HEK293 (cell line): Measurements from ENCODE around the gene CTBP2.

Experiments used
- CTCF ChIA-PET: fragments of 350-600 bp; formaldehyde crosslinking; extraction: SDS; loops from one replicate; lab custom pipeline; 2021; ENCODE audit warnings: antibody characterized with exemption; lab: Yijun Ruan, JAX
- POLR2A ChIA-PET: fragments of 300-600 bp; formaldehyde crosslinking; extraction: SDS; loops from one replicate; lab custom pipeline; 2020; ENCODE audit warnings: antibody characterized with exemption, inconsistent platforms; lab: Yijun Ruan, JAX
- H3K27ac ChIP-seq: fragments of 200-500 bp; sonication (Bioruptor generic); 2 replicates; pipeline ENCODE4 v1.5.1; 2014; ENCODE audit warnings: low read depth, low read length, control low read depth, inconsistent platforms; ENCODE audit errors: extremely low read depth
- H3K36me3 ChIP-seq, 2 experiments: fragments of 200-500 bp in 1 of 2; sonication (Bioruptor generic) in 1 of 2; 1 replicate in 1 of 2; 2 replicates in 1 of 2; pipeline ENCODE4 v1.5.1; 2014 to 2017; ENCODE audit warnings: inconsistent platforms in 2 of 2, low read length in 2 of 2; ENCODE audit not compliant: control insufficient read depth in 2 of 2, insufficient read depth in 1 of 2
- H3K4me1 ChIP-seq: fragments of 200-500 bp; sonication (Bioruptor generic); 2 replicates; pipeline ENCODE4 v1.5.1; 2014; ENCODE audit warnings: mild to moderate bottlenecking, low read length, inconsistent platforms; ENCODE audit not compliant: control insufficient read depth, insufficient read depth
- H3K4me3 ChIP-seq: 2 replicates; pipeline ENCODE4 v1.5.1; 2011; ENCODE audit warnings: low read depth, mild to moderate bottlenecking, control low read depth, low read length, moderate library complexity
- H3K9me3 ChIP-seq: fragments of 200-500 bp; sonication (Bioruptor generic); 2 replicates; pipeline ENCODE4 v1.5.1; 2014; ENCODE audit warnings: low read depth, low read length, inconsistent platforms; ENCODE audit not compliant: control insufficient read depth, insufficient read depth
- GLIS1 ChIP-seq: fragments of 450-650 bp; formaldehyde crosslinking; IDR thresholded peaks from 2 replicates; pipeline ENCODE4 v1.5.1; 2016; ENCODE audit warnings: missing biosample characterization, missing genetic modification characterization
- KLF1 ChIP-seq: fragments of 450-650 bp; formaldehyde crosslinking; IDR thresholded peaks from 2 replicates; pipeline ENCODE4 v1.5.1; 2016; ENCODE audit warnings: missing biosample characterization, missing genetic modification characterization
- OSR2 ChIP-seq: fragments of 450-650 bp; formaldehyde crosslinking; IDR thresholded peaks from 2 replicates; pipeline ENCODE4 v1.5.1; 2016; ENCODE audit warnings: missing biosample characterization, missing genetic modification characterization
- RBAK ChIP-seq: fragments of 450-650 bp; formaldehyde crosslinking; IDR thresholded peaks from 2 replicates; pipeline ENCODE4 v1.5.1; 2016; ENCODE audit warnings: missing biosample characterization, missing genetic modification characterization
- TCF7L2 ChIP-seq: IDR thresholded peaks from 2 replicates; pipeline ENCODE4 v1.6.1; 2011; ENCODE audit warnings: low read depth, mild to moderate bottlenecking, inconsistent platforms, low read length, moderate library complexity, borderline replicate concordance
- ZBTB1 ChIP-seq: fragments of 450-650 bp; formaldehyde crosslinking; IDR thresholded peaks from 2 replicates; pipeline ENCODE4 v1.5.1; 2016; ENCODE audit warnings: missing biosample characterization, missing genetic modification characterization
- ZBTB48 ChIP-seq: fragments of 450-650 bp; formaldehyde crosslinking; IDR thresholded peaks from 2 replicates; pipeline ENCODE4 v1.5.1; 2016; ENCODE audit warnings: missing biosample characterization, missing genetic modification characterization
- ZFP41 ChIP-seq: fragments of 450-650 bp; formaldehyde crosslinking; IDR thresholded peaks from 2 replicates; pipeline ENCODE4 v1.5.1; 2016; ENCODE audit warnings: missing biosample characterization, missing genetic modification characterization, borderline replicate concordance
- ZNF114 ChIP-seq: fragments of 450-650 bp; formaldehyde crosslinking; IDR thresholded peaks from 2 replicates; pipeline ENCODE4 v1.5.0; 2017; ENCODE audit warnings: missing biosample characterization, missing genetic modification characterization
- ZNF2 ChIP-seq: fragments of 450-650 bp; formaldehyde crosslinking; IDR thresholded peaks from 2 replicates; pipeline ENCODE4 v1.5.1; 2016; ENCODE audit warnings: missing biosample characterization, missing genetic modification characterization
- ZNF266 ChIP-seq: fragments of 450-650 bp; formaldehyde crosslinking; IDR thresholded peaks from 2 replicates; pipeline ENCODE4 v1.5.1; 2016; ENCODE audit warnings: missing biosample characterization, missing genetic modification characterization, low read depth
- ZNF354C ChIP-seq: fragments of 450-650 bp; formaldehyde crosslinking; IDR thresholded peaks from 2 replicates; pipeline ENCODE4 v1.5.1; 2016; ENCODE audit warnings: missing biosample characterization, missing genetic modification characterization, low read depth, borderline replicate concordance
- ZNF529 ChIP-seq: fragments of 450-650 bp; formaldehyde crosslinking; IDR thresholded peaks from 2 replicates; pipeline ENCODE4 v1.5.1; 2017; ENCODE audit warnings: missing genetic modification characterization, missing biosample characterization; ENCODE audit not compliant: insufficient replicate concordance
- ZNF548 ChIP-seq: fragments of 450-650 bp; formaldehyde crosslinking; IDR thresholded peaks from 2 replicates; pipeline ENCODE4 v1.5.1; 2016; ENCODE audit warnings: missing biosample characterization, missing genetic modification characterization
- ZNF549 ChIP-seq: fragments of 450-650 bp; IDR thresholded peaks from 2 replicates; pipeline ENCODE4 v1.5.1; 2018; ENCODE audit warnings: missing biosample characterization, missing genetic modification characterization, mild to moderate bottlenecking, inconsistent platforms, moderate library complexity
- ZNF571 ChIP-seq: fragments of 450-650 bp; formaldehyde crosslinking; IDR thresholded peaks from 2 replicates; pipeline ENCODE4 v1.5.0; 2017; ENCODE audit warnings: missing biosample characterization, missing genetic modification characterization
- ZNF585B ChIP-seq: fragments of 450-650 bp; formaldehyde crosslinking; IDR thresholded peaks from 2 replicates; pipeline ENCODE4 v1.5.1; 2016; ENCODE audit warnings: missing biosample characterization, missing genetic modification characterization
- ZNF621 ChIP-seq: fragments of 450-650 bp; formaldehyde crosslinking; IDR thresholded peaks from 2 replicates; pipeline ENCODE4 v1.5.1; 2017; ENCODE audit warnings: missing biosample characterization, missing genetic modification characterization
- ZNF76 ChIP-seq: fragments of 450-650 bp; formaldehyde crosslinking; IDR thresholded peaks from 2 replicates; pipeline ENCODE4; 2016; ENCODE audit warnings: low read depth, missing biosample characterization, missing genetic modification characterization, borderline replicate concordance
- ZNF830 ChIP-seq: fragments of 450-650 bp; IDR thresholded peaks from 2 replicates; pipeline ENCODE4 v1.5.0; 2018; ENCODE audit warnings: missing biosample characterization, missing genetic modification characterization, low read depth, mild to moderate bottlenecking, moderate library complexity
- ZSCAN30 ChIP-seq: fragments of 450-650 bp; IDR thresholded peaks from 2 replicates; pipeline ENCODE4 v1.5.1; 2018; ENCODE audit warnings: missing biosample characterization, mild to moderate bottlenecking, missing genetic modification characterization, moderate library complexity
- TF ChIP-seq, protein P1 (sequence below): fragments of 450-650 bp; IDR thresholded peaks from 2 replicates; pipeline ENCODE4 v1.5.1; 2018; ENCODE audit warnings: missing biosample characterization, missing genetic modification characterization
- TF ChIP-seq, protein P2 (sequence below): fragments of 450-650 bp; formaldehyde crosslinking; IDR thresholded peaks from 2 replicates; pipeline ENCODE4 v1.5.0; 2017; ENCODE audit warnings: missing biosample characterization, missing genetic modification characterization, borderline replicate concordance
- TF ChIP-seq, protein P3 (sequence below): fragments of 450-650 bp; formaldehyde crosslinking; IDR thresholded peaks from 2 replicates; pipeline ENCODE4 v1.5.1; 2017; ENCODE audit warnings: missing biosample characterization, missing genetic modification characterization
- TF ChIP-seq, protein P4 (sequence below): fragments of 450-650 bp; formaldehyde crosslinking; IDR thresholded peaks from 2 replicates; pipeline ENCODE4 v1.5.1; 2016; ENCODE audit warnings: missing biosample characterization, missing genetic modification characterization
- TF ChIP-seq, protein P5 (sequence below): fragments of 450-650 bp; formaldehyde crosslinking; IDR thresholded peaks from 2 replicates; pipeline ENCODE4 v1.5.1; 2017; ENCODE audit warnings: missing biosample characterization, missing genetic modification characterization

Gene CTBP2

DNA sequence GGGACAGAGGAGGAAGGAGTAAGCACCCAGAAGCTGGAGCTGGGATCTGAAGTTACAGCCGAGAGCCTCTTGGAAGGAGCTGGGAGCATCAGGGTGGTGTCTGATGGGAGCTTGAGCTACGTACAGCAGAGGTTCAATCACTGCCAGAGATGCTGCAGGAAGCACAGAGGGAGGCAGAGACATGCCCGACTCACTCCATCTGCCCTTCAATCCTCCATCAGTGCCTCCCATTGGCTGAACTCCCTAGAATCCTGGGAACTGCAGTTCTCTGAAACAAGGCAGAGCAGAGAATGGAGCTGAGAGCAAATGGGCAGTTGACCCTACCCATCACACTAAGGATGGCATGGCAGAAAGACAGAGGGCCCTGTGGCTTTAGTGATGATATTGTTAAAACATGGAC lies 40.0 kb upstream of the CTBP2 start (continued):
- TF ChIP-seq, protein P1, sequence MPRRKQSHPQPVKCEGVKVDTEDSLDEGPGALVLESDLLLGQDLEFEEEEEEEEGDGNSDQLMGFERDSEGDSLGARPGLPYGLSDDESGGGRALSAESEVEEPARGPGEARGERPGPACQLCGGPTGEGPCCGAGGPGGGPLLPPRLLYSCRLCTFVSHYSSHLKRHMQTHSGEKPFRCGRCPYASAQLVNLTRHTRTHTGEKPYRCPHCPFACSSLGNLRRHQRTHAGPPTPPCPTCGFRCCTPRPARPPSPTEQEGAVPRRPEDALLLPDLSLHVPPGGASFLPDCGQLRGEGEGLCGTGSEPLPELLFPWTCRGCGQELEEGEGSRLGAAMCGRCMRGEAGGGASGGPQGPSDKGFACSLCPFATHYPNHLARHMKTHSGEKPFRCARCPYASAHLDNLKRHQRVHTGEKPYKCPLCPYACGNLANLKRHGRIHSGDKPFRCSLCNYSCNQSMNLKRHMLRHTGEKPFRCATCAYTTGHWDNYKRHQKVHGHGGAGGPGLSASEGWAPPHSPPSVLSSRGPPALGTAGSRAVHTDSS (tag by site-specific recombination), result no peak
- no peak for TF ChIP-seq ZNF548 (tag by site-specific recombination)
- TF ChIP-seq ZSCAN30 (tag by site-specific recombination), result no peak
- TF ChIP-seq KLF1 (tag by site-specific recombination), result no peak
- no peak for TF ChIP-seq ZFP41 (tag by site-specific recombination)
- TF ChIP-seq, protein P2, sequence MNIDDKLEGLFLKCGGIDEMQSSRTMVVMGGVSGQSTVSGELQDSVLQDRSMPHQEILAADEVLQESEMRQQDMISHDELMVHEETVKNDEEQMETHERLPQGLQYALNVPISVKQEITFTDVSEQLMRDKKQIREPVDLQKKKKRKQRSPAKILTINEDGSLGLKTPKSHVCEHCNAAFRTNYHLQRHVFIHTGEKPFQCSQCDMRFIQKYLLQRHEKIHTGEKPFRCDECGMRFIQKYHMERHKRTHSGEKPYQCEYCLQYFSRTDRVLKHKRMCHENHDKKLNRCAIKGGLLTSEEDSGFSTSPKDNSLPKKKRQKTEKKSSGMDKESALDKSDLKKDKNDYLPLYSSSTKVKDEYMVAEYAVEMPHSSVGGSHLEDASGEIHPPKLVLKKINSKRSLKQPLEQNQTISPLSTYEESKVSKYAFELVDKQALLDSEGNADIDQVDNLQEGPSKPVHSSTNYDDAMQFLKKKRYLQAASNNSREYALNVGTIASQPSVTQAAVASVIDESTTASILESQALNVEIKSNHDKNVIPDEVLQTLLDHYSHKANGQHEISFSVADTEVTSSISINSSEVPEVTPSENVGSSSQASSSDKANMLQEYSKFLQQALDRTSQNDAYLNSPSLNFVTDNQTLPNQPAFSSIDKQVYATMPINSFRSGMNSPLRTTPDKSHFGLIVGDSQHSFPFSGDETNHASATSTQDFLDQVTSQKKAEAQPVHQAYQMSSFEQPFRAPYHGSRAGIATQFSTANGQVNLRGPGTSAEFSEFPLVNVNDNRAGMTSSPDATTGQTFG (tag by site-specific recombination), result no peak
- TF ChIP-seq ZNF549, result no peak

DNA sequence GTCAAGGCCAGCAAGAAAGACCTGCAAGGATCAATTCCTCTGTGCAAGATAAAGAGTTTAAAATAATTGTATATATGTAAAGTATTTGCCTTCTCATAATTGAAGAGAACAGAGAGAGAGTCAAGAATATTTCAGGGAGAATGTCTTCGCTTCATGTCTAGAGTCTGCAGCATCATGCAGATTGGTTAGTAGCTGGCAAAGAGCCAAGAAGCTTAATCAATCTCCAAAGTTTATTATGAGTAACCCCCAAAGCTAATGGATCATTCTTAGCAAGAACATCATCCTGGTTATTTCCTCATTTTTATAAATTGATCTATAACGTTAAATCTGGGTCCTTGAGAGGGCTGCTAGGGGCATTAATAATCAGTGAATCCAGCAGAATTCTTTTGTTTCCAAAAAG lies 38.9 kb upstream of the CTBP2 start:
- CTCF ChIA-PET, result no interaction called here
- H3K4me1 ChIP-seq, result no peaks in the 10 kb centered on the region
- no peak overlapping the region for H3K4me3 ChIP-seq
- TF ChIP-seq, protein P3, sequence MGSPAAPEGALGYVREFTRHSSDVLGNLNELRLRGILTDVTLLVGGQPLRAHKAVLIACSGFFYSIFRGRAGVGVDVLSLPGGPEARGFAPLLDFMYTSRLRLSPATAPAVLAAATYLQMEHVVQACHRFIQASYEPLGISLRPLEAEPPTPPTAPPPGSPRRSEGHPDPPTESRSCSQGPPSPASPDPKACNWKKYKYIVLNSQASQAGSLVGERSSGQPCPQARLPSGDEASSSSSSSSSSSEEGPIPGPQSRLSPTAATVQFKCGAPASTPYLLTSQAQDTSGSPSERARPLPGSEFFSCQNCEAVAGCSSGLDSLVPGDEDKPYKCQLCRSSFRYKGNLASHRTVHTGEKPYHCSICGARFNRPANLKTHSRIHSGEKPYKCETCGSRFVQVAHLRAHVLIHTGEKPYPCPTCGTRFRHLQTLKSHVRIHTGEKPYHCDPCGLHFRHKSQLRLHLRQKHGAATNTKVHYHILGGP, result no peak
- TF ChIP-seq ZNF354C (tag by site-specific recombination) (no peak), RBAK (tag by site-specific recombination) (no peak), ZBTB48 (tag by site-specific recombination) (no peak), ZNF585B (tag by site-specific recombination) (no peak), ZNF266 (no peak), TCF7L2 (no peak), ZBTB1 (tag by site-specific recombination) (no peak), ZNF114 (no peak), ZNF2 (tag by site-specific recombination) (no peak), GLIS1 (tag by site-specific recombination) (no peak), ZNF571 (tag by site-specific recombination) (no peak), ZNF76 (tag by site-specific recombination) (no peak), ZNF830 (tag by site-specific recombination) (no peak), ZNF621 (tag by site-specific recombination) (no peak), OSR2 (tag by site-specific recombination) (no peak), ZNF529 (tag by site-specific recombination) (no peak)
- TF ChIP-seq, protein P4, sequence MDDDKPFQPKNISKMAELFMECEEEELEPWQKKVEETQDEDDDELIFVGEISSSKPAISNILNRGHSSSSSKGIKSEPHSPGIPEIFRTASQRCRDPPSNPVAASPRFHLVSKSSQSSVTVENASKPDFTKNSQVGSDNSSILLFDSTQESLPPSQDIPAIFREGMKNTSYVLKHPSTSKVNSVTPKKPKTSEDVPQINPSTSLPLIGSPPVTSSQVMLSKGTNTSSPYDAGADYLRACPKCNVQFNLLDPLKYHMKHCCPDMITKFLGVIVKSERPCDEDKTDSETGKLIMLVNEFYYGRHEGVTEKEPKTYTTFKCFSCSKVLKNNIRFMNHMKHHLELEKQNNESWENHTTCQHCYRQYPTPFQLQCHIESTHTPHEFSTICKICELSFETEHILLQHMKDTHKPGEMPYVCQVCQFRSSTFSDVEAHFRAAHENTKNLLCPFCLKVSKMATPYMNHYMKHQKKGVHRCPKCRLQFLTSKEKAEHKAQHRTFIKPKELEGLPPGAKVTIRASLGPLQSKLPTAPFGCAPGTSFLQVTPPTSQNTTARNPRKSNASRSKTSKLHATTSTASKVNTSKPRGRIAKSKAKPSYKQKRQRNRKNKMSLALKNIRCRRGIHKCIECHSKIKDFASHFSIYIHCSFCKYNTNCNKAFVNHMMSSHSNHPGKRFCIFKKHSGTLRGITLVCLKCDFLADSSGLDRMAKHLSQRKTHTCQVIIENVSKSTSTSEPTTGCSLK (tag by site-specific recombination), result no peak
- TF ChIP-seq, protein P5, sequence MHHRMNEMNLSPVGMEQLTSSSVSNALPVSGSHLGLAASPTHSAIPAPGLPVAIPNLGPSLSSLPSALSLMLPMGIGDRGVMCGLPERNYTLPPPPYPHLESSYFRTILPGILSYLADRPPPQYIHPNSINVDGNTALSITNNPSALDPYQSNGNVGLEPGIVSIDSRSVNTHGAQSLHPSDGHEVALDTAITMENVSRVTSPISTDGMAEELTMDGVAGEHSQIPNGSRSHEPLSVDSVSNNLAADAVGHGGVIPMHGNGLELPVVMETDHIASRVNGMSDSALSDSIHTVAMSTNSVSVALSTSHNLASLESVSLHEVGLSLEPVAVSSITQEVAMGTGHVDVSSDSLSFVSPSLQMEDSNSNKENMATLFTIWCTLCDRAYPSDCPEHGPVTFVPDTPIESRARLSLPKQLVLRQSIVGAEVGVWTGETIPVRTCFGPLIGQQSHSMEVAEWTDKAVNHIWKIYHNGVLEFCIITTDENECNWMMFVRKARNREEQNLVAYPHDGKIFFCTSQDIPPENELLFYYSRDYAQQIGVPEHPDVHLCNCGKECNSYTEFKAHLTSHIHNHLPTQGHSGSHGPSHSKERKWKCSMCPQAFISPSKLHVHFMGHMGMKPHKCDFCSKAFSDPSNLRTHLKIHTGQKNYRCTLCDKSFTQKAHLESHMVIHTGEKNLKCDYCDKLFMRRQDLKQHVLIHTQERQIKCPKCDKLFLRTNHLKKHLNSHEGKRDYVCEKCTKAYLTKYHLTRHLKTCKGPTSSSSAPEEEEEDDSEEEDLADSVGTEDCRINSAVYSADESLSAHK (tag by site-specific recombination), result no peak
- TF ChIP-seq, all 188 proteins: peak for 0
- H3K27ac ChIP-seq, result no peak overlapping the region
- POLR2A ChIA-PET, result interaction anchor here (0.6 to 0.9 kb wide), 2 partner anchors 37 to 410 kb away, joined by 3 to 4 read pairs; no protein-coding TSS in a partner anchor
- no peaks in the 10 kb centered on the region for H3K36me3 ChIP-seq
- no peaks in the 10 kb centered on the region for H3K9me3 ChIP-seq
